Measurements from ENCODE around the gene GMIP. TPM values are rescaled to one million over a fixed set of nuclear protein-coding genes. Genes with fewer than 3 reads are reported as not detected.
"Not testable (repeated sequence)": the region's sequence is repeated elsewhere in the genome, so short reads cannot be mapped to it uniquely, and the experiment has no call there.

GMIP gene
- total RNA-seq, 1 donor from 2014 or later, result 3.7 TPM

- H3K36me3 ChIP-seq (ENCODE audit: control insufficient read depth in 3 of 3, insufficient read depth in 3 of 3, low read length in 3 of 3), result peaks cover 12 to 17% (median 15%) of the 10 kb centered on the region in 3 donors
- no peaks in the 10 kb centered on the region for H3K27me3 ChIP-seq (ENCODE audit: control insufficient read depth in 3 of 3, insufficient read depth in 3 of 3, low read length in 3 of 3)
- H3K9me3 ChIP-seq (ENCODE audit: control insufficient read depth in 3 of 3, low read length in 3 of 3), result peaks cover 0 to 4% (median 3%) of the 10 kb centered on the region in 3 donors
Measured at GRCh38 chr19:19674315-19674714, 30.9 kb upstream of the GMIP start.

GRCh38 chr19:19672816-19673215 lies 29.4 kb upstream of the GMIP start:
- H3K9ac ChIP-seq (ENCODE audit: low read depth in 1 of 3, low read length in 3 of 3), result no peak overlapping the region
- H3K27ac ChIP-seq (ENCODE audit: low read depth, low read length), result no peak overlapping the region
- H3K4me1 ChIP-seq (ENCODE audit: control insufficient read depth in 3 of 3, insufficient read depth in 3 of 3, low read length in 3 of 3), result peaks cover 8 to 16% (median 12%) of the 10 kb centered on the region in 3 donors
- H3K27me3 ChIP-seq (ENCODE audit: control insufficient read depth in 3 of 3, insufficient read depth in 3 of 3, low read length in 3 of 3), result no peaks in the 10 kb centered on the region
- no peak overlapping the region for H3K4me3 ChIP-seq (ENCODE audit: low read length in 3 of 3)
- no peaks in the 10 kb centered on the region for H3K9me3 ChIP-seq (ENCODE audit: control insufficient read depth in 3 of 3, low read length in 3 of 3)
- H3K36me3 ChIP-seq (ENCODE audit: control insufficient read depth in 3 of 3, insufficient read depth in 3 of 3, low read length in 3 of 3), result peaks cover 3 to 10% (median 4%) of the 10 kb centered on the region in 3 donors

More at GRCh38 chr19:19674315-19674714, 30.9 kb upstream of the GMIP start:
- no peak overlapping the region for H3K4me3 ChIP-seq (ENCODE audit: low read length in 3 of 3)
- peaks cover 5 to 7% (median 6%) of the 10 kb centered on the region in 3 donors for H3K4me1 ChIP-seq (ENCODE audit: control insufficient read depth in 3 of 3, insufficient read depth in 3 of 3, low read length in 3 of 3)
- no peak overlapping the region for H3K27ac ChIP-seq (ENCODE audit: low read depth, low read length)
- H3K9ac ChIP-seq (ENCODE audit: low read depth in 1 of 3, low read length in 3 of 3), result no peak overlapping the region

GRCh38 chr19:19670070-19670551 lies 26.7 kb upstream of the GMIP start:
- H3K4me1 ChIP-seq (ENCODE audit: control insufficient read depth in 3 of 3, insufficient read depth in 3 of 3, low read length in 3 of 3), result peaks cover 8 to 16% (median 12%) of the 10 kb centered on the region in 3 donors
- no peaks in the 10 kb centered on the region for H3K9me3 ChIP-seq (ENCODE audit: control insufficient read depth in 3 of 3, low read length in 3 of 3)
- H3K4me3 ChIP-seq (ENCODE audit: low read length in 3 of 3), result peak overlapping the region in 1 of 3 donors; percentile 80
- no peak overlapping the region for H3K9ac ChIP-seq (ENCODE audit: low read depth in 1 of 3, low read length in 3 of 3)
- no peak overlapping the region for H3K27ac ChIP-seq (ENCODE audit: low read depth, low read length)
- H3K36me3 ChIP-seq (ENCODE audit: control insufficient read depth in 3 of 3, insufficient read depth in 3 of 3, low read length in 3 of 3), result peaks cover 0 to under 1% (median 0%) of the 10 kb centered on the region in 3 donors
- no peaks in the 10 kb centered on the region for H3K27me3 ChIP-seq (ENCODE audit: control insufficient read depth in 3 of 3, insufficient read depth in 3 of 3, low read length in 3 of 3)

GRCh38 chr19:19668230-19669012 lies 25.0 kb upstream of the GMIP start, which contains the start of gene ZNF101:
Gene ZNF101 (plus strand): TSS chr19:19668839. CDS start chr19:19668964, 125 bp downstream.
- Histone ChIP-seq H3K27me3 (ENCODE audit: control insufficient read depth in 3 of 3, insufficient read depth in 3 of 3, low read length in 3 of 3) (no peaks in the 10 kb centered on the region), H3K36me3 (ENCODE audit: control insufficient read depth in 3 of 3, insufficient read depth in 3 of 3, low read length in 3 of 3) (no peaks in the 10 kb centered on the region), H3K4me1 (ENCODE audit: control insufficient read depth in 3 of 3, insufficient read depth in 3 of 3, low read length in 3 of 3) (peaks cover 8 to 16% (median 12%) of the 10 kb centered on the region in 3 donors), H3K4me3 (ENCODE audit: low read length in 3 of 3) (peak within 1 kb of the TSS; percentile 80 to 90 (median 87)), H3K27ac (ENCODE audit: low read depth, low read length) (peak within 1 kb of the TSS; percentile 72), H3K9me3 (ENCODE audit: control insufficient read depth in 3 of 3, low read length in 3 of 3) (no peaks in the 10 kb centered on the region), H3K9ac (ENCODE audit: low read depth in 1 of 3, low read length in 3 of 3) (peak within 1 kb of the TSS; percentile 71 to 89 (median 82))

GRCh38 chr19:19665420-19665948 lies 22.0 kb upstream of the GMIP start:
- not testable (repeated sequence) for H3K27me3 ChIP-seq (ENCODE audit: control insufficient read depth in 3 of 3, insufficient read depth in 3 of 3, low read length in 3 of 3); H3K9me3 ChIP-seq (ENCODE audit: control insufficient read depth in 3 of 3, low read length in 3 of 3); H3K9ac ChIP-seq (ENCODE audit: low read depth in 1 of 3, low read length in 3 of 3); H3K27ac ChIP-seq (ENCODE audit: low read depth, low read length); H3K4me3 ChIP-seq (ENCODE audit: low read length in 3 of 3)
- Histone ChIP-seq H3K36me3 (ENCODE audit: control insufficient read depth in 3 of 3, insufficient read depth in 3 of 3, low read length in 3 of 3) (peaks cover 8 to 11% (median 8%) of the 10 kb centered on the region in 3 donors), H3K4me1 (ENCODE audit: control insufficient read depth in 3 of 3, insufficient read depth in 3 of 3, low read length in 3 of 3) (peaks cover 28 to 40% (median 30%) of the 10 kb centered on the region in 3 donors)

- H3K9me3 ChIP-seq (ENCODE audit: control insufficient read depth in 3 of 3, low read length in 3 of 3), result no peaks in the 10 kb centered on the region
- H3K36me3 ChIP-seq (ENCODE audit: control insufficient read depth in 3 of 3, insufficient read depth in 3 of 3, low read length in 3 of 3), result peaks cover 14 to 21% (median 18%) of the 10 kb centered on the region in 3 donors
- peak within 1 kb of the TSS; percentile 77 to 96 (median 95) for H3K9ac ChIP-seq (ENCODE audit: low read depth in 1 of 3, low read length in 3 of 3)
- H3K27me3 ChIP-seq (ENCODE audit: control insufficient read depth in 3 of 3, insufficient read depth in 3 of 3, low read length in 3 of 3), result no peaks in the 10 kb centered on the region
- H3K4me1 ChIP-seq (ENCODE audit: control insufficient read depth in 3 of 3, insufficient read depth in 3 of 3, low read length in 3 of 3), result peaks cover 22 to 28% (median 23%) of the 10 kb centered on the region in 3 donors
- peak within 1 kb of the TSS; percentile 94 for H3K27ac ChIP-seq (ENCODE audit: low read depth, low read length)
- peak within 1 kb of the TSS; percentile 93 to 99 (median 96) for H3K4me3 ChIP-seq (ENCODE audit: low read length in 3 of 3)
Measured at GRCh38 chr19:19663256-19664120, 20.0 kb upstream of the GMIP start, which contains the start of gene ATP13A1. Gene ATP13A1 (minus strand): TSS chr19:19663676. CDS start chr19:19663666, 10 bp downstream.

GRCh38 chr19:19662871-19663255 lies 19.4 kb upstream of the GMIP start:
- H3K36me3 ChIP-seq (ENCODE audit: control insufficient read depth in 3 of 3, insufficient read depth in 3 of 3, low read length in 3 of 3), result peaks cover 20 to 26% (median 24%) of the 10 kb centered on the region in 3 donors
- H3K4me3 ChIP-seq (ENCODE audit: low read length in 3 of 3), result peak overlapping the region; percentile 93 to 99 (median 96)
- H3K9ac ChIP-seq (ENCODE audit: low read depth in 1 of 3, low read length in 3 of 3), result peak overlapping the region; percentile 77 to 96 (median 95)
- H3K27me3 ChIP-seq (ENCODE audit: control insufficient read depth in 3 of 3, insufficient read depth in 3 of 3, low read length in 3 of 3), result no peaks in the 10 kb centered on the region
- no peaks in the 10 kb centered on the region for H3K9me3 ChIP-seq (ENCODE audit: control insufficient read depth in 3 of 3, low read length in 3 of 3)
- peak overlapping the region; percentile 94 for H3K27ac ChIP-seq (ENCODE audit: low read depth, low read length)
- H3K4me1 ChIP-seq (ENCODE audit: control insufficient read depth in 3 of 3, insufficient read depth in 3 of 3, low read length in 3 of 3), result peaks cover 19 to 24% (median 20%) of the 10 kb centered on the region in 3 donors

- Histone ChIP-seq H3K9ac (ENCODE audit: low read depth in 1 of 3, low read length in 3 of 3) (peak overlapping the region; percentile 77 to 96 (median 95)), H3K9me3 (ENCODE audit: control insufficient read depth in 3 of 3, low read length in 3 of 3) (no peaks in the 10 kb centered on the region), H3K36me3 (ENCODE audit: control insufficient read depth in 3 of 3, insufficient read depth in 3 of 3, low read length in 3 of 3) (peaks cover 25 to 31% (median 28%) of the 10 kb centered on the region in 3 donors), H3K27me3 (ENCODE audit: control insufficient read depth in 3 of 3, insufficient read depth in 3 of 3, low read length in 3 of 3) (no peaks in the 10 kb centered on the region), H3K4me1 (ENCODE audit: control insufficient read depth in 3 of 3, insufficient read depth in 3 of 3, low read length in 3 of 3) (peaks cover 19 to 24% (median 20%) of the 10 kb centered on the region in 3 donors), H3K27ac (ENCODE audit: low read depth, low read length) (no peak overlapping the region), H3K4me3 (ENCODE audit: low read length in 3 of 3) (peak overlapping the region; percentile 93 to 99 (median 96))
Measured at GRCh38 chr19:19662344-19662743, 18.9 kb upstream of the GMIP start.

GRCh38 chr19:19661675-19662251 lies 18.3 kb upstream of the GMIP start:
- Histone ChIP-seq H3K36me3 (ENCODE audit: control insufficient read depth in 3 of 3, insufficient read depth in 3 of 3, low read length in 3 of 3) (peaks cover 30 to 36% (median 33%) of the 10 kb centered on the region in 3 donors), H3K4me3 (ENCODE audit: low read length in 3 of 3) (peak overlapping the region in 2 of 3 donors; percentile 96 to 99), H3K9me3 (ENCODE audit: control insufficient read depth in 3 of 3, low read length in 3 of 3) (no peaks in the 10 kb centered on the region), H3K27me3 (ENCODE audit: control insufficient read depth in 3 of 3, insufficient read depth in 3 of 3, low read length in 3 of 3) (no peaks in the 10 kb centered on the region), H3K27ac (ENCODE audit: low read depth, low read length) (no peak overlapping the region), H3K4me1 (ENCODE audit: control insufficient read depth in 3 of 3, insufficient read depth in 3 of 3, low read length in 3 of 3) (peaks cover 19 to 24% (median 20%) of the 10 kb centered on the region in 3 donors), H3K9ac (ENCODE audit: low read depth in 1 of 3, low read length in 3 of 3) (peak overlapping the region in 1 of 3 donors; percentile 25)
